HG02973 (cell line): ENCODE results near the gene MSI2.

Source experiments
- ATAC-seq: cut with Tn5 transposase; IDR thresholded peaks from one replicate; pipeline ENCODE4 v1.9.1; 2021; ENCODE audit warnings: moderate library complexity; ENCODE audit not compliant: unreplicated experiment

Gene MSI2

GRCh38 chr17:57363580-57363979 is 107.3 kb downstream of the MSI2 start:
- ATAC-seq = no peak

- ATAC-seq = no peak
Observed at GRCh38 chr17:57363998-57364643, 107.8 kb downstream of the MSI2 start.

- ATAC-seq = no peak
Observed at GRCh38 chr17:57365420-57365819, 109.1 kb downstream of the MSI2 start.

- no peak for ATAC-seq
Observed at GRCh38 chr17:57366177-57366557, 109.8 kb downstream of the MSI2 start.

- no peak for ATAC-seq
Observed at GRCh38 chr17:57366558-57367351, 110.4 kb downstream of the MSI2 start.

- ATAC-seq = no peak
Observed at GRCh38 chr17:57368637-57369336, 112.5 kb downstream of the MSI2 start.

GRCh38 chr17:57369509-57369945 is 113.2 kb downstream of the MSI2 start:
- no peak for ATAC-seq

- no peak for ATAC-seq
Observed at GRCh38 chr17:57370037-57370581, 113.8 kb downstream of the MSI2 start.

GRCh38 chr17:57370619-57371018 is 114.3 kb downstream of the MSI2 start:
- ATAC-seq = no peak

- no peak for ATAC-seq
Observed at GRCh38 chr17:57372156-57372555, 115.8 kb downstream of the MSI2 start.

- ATAC-seq = no peak
Observed at GRCh38 chr17:57373048-57373447, 116.7 kb downstream of the MSI2 start.

- ATAC-seq = no peak
Observed at GRCh38 chr17:57373756-57374155, 117.4 kb downstream of the MSI2 start.

- ATAC-seq = no peak
Observed at GRCh38 chr17:57375040-57375769, 118.9 kb downstream of the MSI2 start.

GRCh38 chr17:57375770-57376225 is 119.5 kb downstream of the MSI2 start:
- no peak for ATAC-seq

GRCh38 chr17:57377094-57377493 is 120.8 kb downstream of the MSI2 start:
- no peak for ATAC-seq

GRCh38 chr17:57379237-57379894 is 123.0 kb downstream of the MSI2 start:
- ATAC-seq = no peak

GRCh38 chr17:57379895-57380434 is 123.6 kb downstream of the MSI2 start:
- no peak for ATAC-seq

GRCh38 chr17:57381498-57381897 is 125.2 kb downstream of the MSI2 start:
- no peak for ATAC-seq

GRCh38 chr17:57384219-57384618 is 127.9 kb downstream of the MSI2 start:
- ATAC-seq = no peak

GRCh38 chr17:57385975-57386374 is 129.7 kb downstream of the MSI2 start:
- ATAC-seq = no peak
